ENCODE results near the gene SRPK3.

SRPK3 gene

GRCh38 chrX:153831429-153832150, 50.7 kb downstream of the SRPK3 start:
- DNase-seq (ENCODE audit: low read depth), result no peak

GRCh38 chrX:153832728-153833127, 51.9 kb downstream of the SRPK3 start:
- no peak for DNase-seq (ENCODE audit: low read depth)
